Liver (tissue), 9 donors: ENCODE results near the gene CEP68. TPM values are rescaled to one million over a fixed set of nuclear protein-coding genes. Genes with fewer than 3 reads are reported as not detected.

Experiments
- DNase-seq: peaks from one replicate; pipeline ENCODE4 v3.0.0-alpha.2; 2017; ENCODE audit warnings: low spot score
- H3K27ac ChIP-seq, 2 donors: one replicate each; pipeline ENCODE4 v1.7.0; 2013; ENCODE audit warnings: inconsistent platforms in 2 of 2, low read length in 2 of 2, control low read depth in 1 of 2, low read depth in 1 of 2, mild to moderate bottlenecking in 1 of 2
- H3K27me3 ChIP-seq, 4 donors: one replicate each; pipeline versions ENCODE4 v1.6.1 to v1.7.0; 2013; ENCODE audit warnings: low read length in 3 of 4, inconsistent platforms in 1 of 4, mild to moderate bottlenecking in 1 of 4, moderate library complexity in 1 of 4; ENCODE audit not compliant: control insufficient read depth in 4 of 4, insufficient read depth in 4 of 4
- H3K36me3 ChIP-seq, 4 donors: one replicate each; pipeline versions ENCODE4 v1.6.1 to v1.7.0; 2013; ENCODE audit warnings: low read length in 3 of 4, mild to moderate bottlenecking in 3 of 4, low read depth in 1 of 4, moderate library complexity in 1 of 4; ENCODE audit not compliant: control insufficient read depth in 4 of 4, insufficient read depth in 3 of 4
- H3K4me1 ChIP-seq, 4 donors: one replicate each; pipeline versions ENCODE4 v1.6.1 to v1.7.0; 2013; ENCODE audit warnings: low read length in 3 of 4, mild to moderate bottlenecking in 3 of 4, moderate library complexity in 1 of 4; ENCODE audit not compliant: control insufficient read depth in 4 of 4, insufficient read depth in 4 of 4
- H3K4me3 ChIP-seq, 3 donors: one replicate each; pipeline versions ENCODE4 v1.6.1 to v1.7.0; 2013; ENCODE audit warnings: low read length in 3 of 3, control low read depth in 1 of 3, low read depth in 1 of 3, mild to moderate bottlenecking in 1 of 3
- H3K9ac ChIP-seq, 2 donors: one replicate each; pipeline ENCODE4 v1.7.0; 2013; ENCODE audit warnings: low read length in 2 of 2, mild to moderate bottlenecking in 2 of 2, moderate library complexity in 2 of 2, control low read depth in 1 of 2, low read depth in 1 of 2
- H3K9me3 ChIP-seq, 4 donors: one replicate each; pipeline versions ENCODE4 v1.6.1 to v1.7.0; 2013; ENCODE audit warnings: low read length in 3 of 4; ENCODE audit not compliant: control insufficient read depth in 4 of 4
- ATF3 ChIP-seq: IDR thresholded peaks from 2 replicates; pipeline ENCODE4 v1.6.1; 2016; ENCODE audit warnings: antibody characterized with exemption
- EGR1 ChIP-seq, 2 donors: IDR thresholded peaks; 2 replicates each; pipeline ENCODE4 v1.6.1; 2016 to 2018; ENCODE audit warnings: antibody characterized with exemption in 2 of 2, low read depth in 2 of 2
- FOXA1 ChIP-seq: IDR thresholded peaks from 2 replicates; pipeline ENCODE4 v1.6.1; 2016; ENCODE audit warnings: antibody characterized with exemption
- GABPA ChIP-seq, 2 donors: IDR thresholded peaks in 1 of 2; conservative IDR thresholded peaks in 1 of 2; 2 replicates each; pipeline ENCODE4 v1.6.1; 2016; ENCODE audit warnings: antibody characterized with exemption in 2 of 2, mild to moderate bottlenecking in 1 of 2, moderate library complexity in 1 of 2
- HNF4A ChIP-seq, 2 donors: conservative IDR thresholded peaks; 2 replicates each; pipeline ENCODE4 v1.6.1; 2016; ENCODE audit warnings: antibody characterized with exemption in 2 of 2, mild to moderate bottlenecking in 2 of 2
- HNF4G ChIP-seq: IDR thresholded peaks from 2 replicates; pipeline ENCODE4 v1.6.1; 2016; ENCODE audit warnings: antibody characterized with exemption
- JUND ChIP-seq, 2 donors: IDR thresholded peaks; 2 replicates each; pipeline ENCODE4 v1.6.1; 2016; ENCODE audit warnings: antibody characterized with exemption in 2 of 2
- NR2F2 ChIP-seq: IDR thresholded peaks from 2 replicates; pipeline ENCODE4 v1.6.1; 2016; ENCODE audit warnings: antibody characterized with exemption
- RAD21 ChIP-seq, 2 donors: IDR thresholded peaks; 2 replicates each; pipeline ENCODE4 v1.6.1; 2016; ENCODE audit warnings: antibody characterized with exemption in 2 of 2, mild to moderate bottlenecking in 2 of 2
- RXRA ChIP-seq, 2 donors: IDR thresholded peaks; 2 replicates each; pipeline ENCODE4 v1.6.1; 2017 to 2018; ENCODE audit warnings: antibody characterized with exemption in 2 of 2, mild to moderate bottlenecking in 1 of 2
- TAF1 ChIP-seq: conservative IDR thresholded peaks from 2 replicates; pipeline ENCODE4 v1.6.1; 2016; ENCODE audit warnings: antibody characterized with exemption, mild to moderate bottlenecking
- ZBTB33 ChIP-seq: IDR thresholded peaks from 2 replicates; pipeline ENCODE4 v1.6.1; 2016; ENCODE audit warnings: antibody characterized with exemption
- WGBS: extraction: QIAGEN DNeasy Blood & Tissue Kit; methylation state at CpG from one replicate; pipeline ENCODE4 v1.1.7; 2013; 5-methylcytosine and 5-hydroxymethylcytosine counted together
- polyA plus RNA-seq, 2 donors: library from polyadenylated mRNA; stranded (reverse) in 1 of 2; unstranded in 1 of 2; fragments of 200-250 nt in 1 of 2; fragments of >200 nt in 1 of 2; fragmentation: Nextera tagmentation in 1 of 2; extraction: Ambion mirVana in 1 of 2; gene quantifications; one replicate each; pipeline versions ENCODE4 v1.2.1 to v1.2.3, GENCODE V29; 2013 to 2015
- total RNA-seq, 2 donors: library from RNA; depleted of rRNA; stranded (reverse); fragments of >200 nt; gene quantifications; one replicate each; pipeline ENCODE4 v1.2.3, GENCODE V29; 2014
- TF ChIP-seq, protein P1 (sequence below): fragments of 150-350 bp; IDR thresholded peaks from 2 replicates; pipeline ENCODE4 v1.5.1; 2017; ENCODE audit warnings: improper control_type of control experiment, low read depth, low read length; ENCODE audit not compliant: missing input control
- donor health status: healthy.
- donor health status: healthy.
- donor health status: healthy.
- donor health status: healthy.
- donor health status: healthy.

The CEP68 gene
- total and polyA plus RNA-seq, 4 donors = 2.1 to 5.8 (median 4.1) TPM

DNA sequence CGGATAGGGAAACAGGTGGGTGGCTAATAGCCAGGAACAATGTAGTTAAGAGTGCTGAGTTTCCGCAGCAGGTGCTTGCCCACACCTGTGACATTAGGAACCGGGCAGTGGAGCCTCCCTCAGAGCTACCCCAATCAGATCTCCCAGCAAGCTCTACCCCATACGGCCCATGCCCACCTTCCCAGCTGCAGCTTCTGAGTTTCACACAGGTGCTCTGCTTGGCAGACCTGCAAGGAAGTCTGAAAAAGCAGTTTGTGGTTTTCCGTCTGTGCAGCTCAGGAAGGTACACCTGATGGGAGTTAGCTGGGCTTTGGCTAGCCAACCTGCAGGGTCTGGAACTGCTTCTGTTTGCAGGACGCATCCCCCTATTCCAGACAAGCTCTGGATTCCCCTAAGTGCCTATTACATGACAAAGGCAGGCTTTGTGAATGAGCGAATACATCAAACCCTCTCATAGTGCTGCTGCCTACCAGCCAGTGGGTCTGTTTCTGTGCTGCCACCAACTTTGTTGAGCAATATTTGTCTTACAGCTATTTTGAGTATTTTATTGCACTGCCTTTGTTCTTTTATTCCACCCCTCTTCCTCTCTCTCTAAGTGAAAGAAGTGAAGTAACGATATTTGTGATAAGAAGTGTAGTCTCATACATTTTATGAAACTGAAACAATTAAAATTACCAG is 24.7 kb upstream of the CEP68 start:
- peaks cover 11 to 23% (median 14%) of the 10 kb centered on the region in 4 donors for H3K4me1 ChIP-seq
- H3K36me3 ChIP-seq = no peaks in the 10 kb centered on the region
- TF ChIP-seq RXRA (IDR thresholded peaks at IDR 0.05) = peak in 1 of 2 donors; percentile 17
- no peak for TF ChIP-seq ATF3
- no peak for TF ChIP-seq TAF1
- TF ChIP-seq RAD21 (IDR thresholded peaks at IDR 0.05) = peak in 1 of 2 donors; percentile 21
- H3K9me3 ChIP-seq = no peaks in the 10 kb centered on the region
- peak overlapping the region in 1 of 2 donors; percentile 4 for H3K27ac ChIP-seq
- H3K27me3 ChIP-seq = no peaks in the 10 kb centered on the region
- DNase-seq = no peak
- H3K9ac ChIP-seq = peak overlapping the region in 1 of 2 donors; percentile 29
- H3K4me3 ChIP-seq = no peak overlapping the region
- WGBS = 58% methylated on average over 8 of the region's 8 CpGs

DNA sequence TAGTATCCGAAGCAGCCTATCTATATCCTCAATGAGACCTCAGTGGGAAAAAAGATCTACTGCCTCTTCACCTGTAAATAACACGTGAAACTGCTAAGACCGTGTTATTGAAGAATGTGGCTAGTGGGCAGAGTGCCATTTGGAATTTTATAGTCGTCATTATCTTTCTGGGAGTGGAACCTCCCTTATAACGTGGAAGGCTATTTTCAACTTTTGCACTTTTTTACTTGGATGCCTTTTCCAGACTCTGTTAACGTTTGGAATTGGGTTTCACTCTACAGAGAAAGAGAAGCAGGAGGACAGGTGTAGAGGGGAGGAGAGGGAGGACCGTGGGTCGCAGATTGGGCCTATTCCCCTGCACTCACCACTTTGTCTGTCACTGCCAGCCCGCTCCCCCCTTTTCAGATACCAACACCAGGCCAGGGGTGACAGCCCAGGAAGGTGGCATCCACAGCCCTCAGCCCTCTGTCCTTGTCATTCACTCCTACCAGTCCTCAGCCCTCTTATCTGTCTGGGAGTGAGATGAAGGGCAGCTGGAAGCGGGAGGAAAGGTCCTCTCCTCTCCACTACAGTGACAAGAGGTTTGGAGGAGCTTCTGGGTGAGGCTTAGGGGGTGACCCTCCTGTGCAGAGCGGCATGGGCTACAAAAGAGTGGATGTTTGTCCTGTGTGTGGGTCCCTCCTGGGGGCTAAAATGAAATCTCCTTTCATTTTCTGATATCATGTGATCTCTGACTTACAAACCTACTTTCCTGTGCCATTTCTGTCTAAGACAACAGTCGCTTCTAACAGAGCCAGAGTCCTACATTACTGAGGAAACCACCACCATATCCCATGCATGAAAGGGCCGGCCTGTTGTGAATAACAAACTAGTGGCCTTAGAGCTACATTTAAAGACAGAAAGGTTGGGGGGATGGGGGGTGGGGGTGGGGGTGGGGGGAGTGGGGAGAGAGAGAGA is 23.9 kb upstream of the CEP68 start:
- Histone ChIP-seq H3K4me1 (peaks cover 11 to 20% (median 12%) of the 10 kb centered on the region in 4 donors), H3K27ac (peak overlapping the region; percentile 4 to 15), H3K9ac (peak overlapping the region; percentile 23 to 29), H3K36me3 (no peaks in the 10 kb centered on the region), H3K9me3 (no peaks in the 10 kb centered on the region), H3K4me3 (no peak overlapping the region), H3K27me3 (no peaks in the 10 kb centered on the region)
- no peak for TF ChIP-seq ATF3
- no peak for TF ChIP-seq TAF1
- no peak for TF ChIP-seq JUND (IDR thresholded peaks at IDR 0.05)
- TF ChIP-seq RXRA (IDR thresholded peaks at IDR 0.05) = no peak
- TF ChIP-seq HNF4G = no peak
- TF ChIP-seq, protein P1, sequence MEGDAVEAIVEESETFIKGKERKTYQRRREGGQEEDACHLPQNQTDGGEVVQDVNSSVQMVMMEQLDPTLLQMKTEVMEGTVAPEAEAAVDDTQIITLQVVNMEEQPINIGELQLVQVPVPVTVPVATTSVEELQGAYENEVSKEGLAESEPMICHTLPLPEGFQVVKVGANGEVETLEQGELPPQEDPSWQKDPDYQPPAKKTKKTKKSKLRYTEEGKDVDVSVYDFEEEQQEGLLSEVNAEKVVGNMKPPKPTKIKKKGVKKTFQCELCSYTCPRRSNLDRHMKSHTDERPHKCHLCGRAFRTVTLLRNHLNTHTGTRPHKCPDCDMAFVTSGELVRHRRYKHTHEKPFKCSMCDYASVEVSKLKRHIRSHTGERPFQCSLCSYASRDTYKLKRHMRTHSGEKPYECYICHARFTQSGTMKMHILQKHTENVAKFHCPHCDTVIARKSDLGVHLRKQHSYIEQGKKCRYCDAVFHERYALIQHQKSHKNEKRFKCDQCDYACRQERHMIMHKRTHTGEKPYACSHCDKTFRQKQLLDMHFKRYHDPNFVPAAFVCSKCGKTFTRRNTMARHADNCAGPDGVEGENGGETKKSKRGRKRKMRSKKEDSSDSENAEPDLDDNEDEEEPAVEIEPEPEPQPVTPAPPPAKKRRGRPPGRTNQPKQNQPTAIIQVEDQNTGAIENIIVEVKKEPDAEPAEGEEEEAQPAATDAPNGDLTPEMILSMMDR = no peak
- TF ChIP-seq RAD21 (IDR thresholded peaks at IDR 0.05) = no peak
- TF ChIP-seq FOXA1 = no peak
- no peak for TF ChIP-seq HNF4A (conservative IDR thresholded peaks at IDR 0.05)
- no peak for TF ChIP-seq EGR1 (IDR thresholded peaks at IDR 0.05; ENCODE audit: low read depth in 2 of 2)
- TF ChIP-seq NR2F2 = no peak
- no peak for TF ChIP-seq GABPA (IDR thresholded peaks at IDR 0.05 in 1 of 2, conservative IDR thresholded peaks at IDR 0.05 in 1 of 2)
- no peak for TF ChIP-seq ZBTB33
- no peak for DNase-seq
- WGBS = 51% methylated on average over 13 of the region's 13 CpGs
